Glutamatergic neuron (in vitro differentiated cells): ENCODE measurements around the gene HERC5. TPM values are rescaled to one million over a fixed set of nuclear protein-coding genes. Genes with fewer than 3 reads are reported as not detected.

ENCODE experiments used
- DNase-seq: peaks from one replicate; pipeline ENCODE4 v3.0.0; 2022
- H3K27ac Mint-ChIP-seq: one replicate; pipeline ENCODE4 v1.8.0; 2020; ENCODE audit warnings: mild to moderate bottlenecking, mixed read lengths, inconsistent platforms; ENCODE audit not compliant: unreplicated experiment
- H3K27me3 Mint-ChIP-seq: one replicate; pipeline ENCODE4 v1.8.0; 2020; ENCODE audit warnings: mild to moderate bottlenecking, moderate library complexity, mixed read lengths, inconsistent platforms; ENCODE audit not compliant: unreplicated experiment
- H3K36me3 Mint-ChIP-seq: one replicate; pipeline ENCODE4 v1.8.0; 2020; ENCODE audit warnings: mild to moderate bottlenecking, mixed read lengths, inconsistent platforms; ENCODE audit not compliant: unreplicated experiment
- H3K4me1 Mint-ChIP-seq: one replicate; pipeline ENCODE4 v1.8.0; 2020; ENCODE audit warnings: mild to moderate bottlenecking, low read depth, mixed read lengths, inconsistent platforms; ENCODE audit not compliant: unreplicated experiment
- H3K4me3 Mint-ChIP-seq: one replicate; pipeline ENCODE4 v1.8.0; 2020; ENCODE audit warnings: mild to moderate bottlenecking, mixed read lengths, inconsistent platforms; ENCODE audit not compliant: unreplicated experiment
- H3K9me3 Mint-ChIP-seq: one replicate; pipeline ENCODE4 v1.8.0; 2020; ENCODE audit warnings: mild to moderate bottlenecking, moderate library complexity, mixed read lengths, inconsistent platforms; ENCODE audit not compliant: unreplicated experiment
- total RNA-seq: library from RNA; stranded (reverse); fragmentation: NEBNext Ultra II Directional; extraction: Animal tissue kit (Norgen Biotek cat#: 25700); gene quantifications from one replicate; pipeline ENCODE4 v1.2.1, GENCODE V29; 2021; ENCODE audit not compliant: unreplicated experiment
- TF ChIP-seq, protein P1 (sequence below): fragments of 200-600 bp; sonication (generic); IDR thresholded peaks from one replicate; pipeline ENCODE4 v1.5.0; 2021; ENCODE audit not compliant: partially characterized antibody, unreplicated experiment

The HERC5 gene
- total RNA-seq, 1 donor from 2014 or later = 0.27 TPM

DNA sequence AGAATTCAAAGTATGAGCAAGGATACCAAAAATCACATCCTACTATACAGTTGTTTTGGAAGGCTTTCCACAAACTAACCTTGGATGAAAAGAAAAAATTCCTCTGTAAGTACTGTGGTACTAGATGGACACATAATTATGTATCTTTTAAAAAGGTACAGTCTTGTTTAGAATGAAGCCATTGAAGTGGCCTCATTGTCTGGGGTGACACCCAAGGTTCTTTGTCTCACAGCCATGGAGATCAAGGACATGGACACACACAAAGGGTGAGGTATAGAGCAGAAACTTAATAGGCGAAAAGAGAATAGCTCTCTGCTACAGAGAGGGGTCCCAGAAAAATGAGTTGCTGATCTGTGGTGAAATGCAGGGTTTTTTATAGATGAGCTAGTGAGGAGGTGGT, 16.8 kb upstream of the HERC5 start:
- H3K27ac Mint-ChIP-seq = no peak overlapping the region

DNA sequence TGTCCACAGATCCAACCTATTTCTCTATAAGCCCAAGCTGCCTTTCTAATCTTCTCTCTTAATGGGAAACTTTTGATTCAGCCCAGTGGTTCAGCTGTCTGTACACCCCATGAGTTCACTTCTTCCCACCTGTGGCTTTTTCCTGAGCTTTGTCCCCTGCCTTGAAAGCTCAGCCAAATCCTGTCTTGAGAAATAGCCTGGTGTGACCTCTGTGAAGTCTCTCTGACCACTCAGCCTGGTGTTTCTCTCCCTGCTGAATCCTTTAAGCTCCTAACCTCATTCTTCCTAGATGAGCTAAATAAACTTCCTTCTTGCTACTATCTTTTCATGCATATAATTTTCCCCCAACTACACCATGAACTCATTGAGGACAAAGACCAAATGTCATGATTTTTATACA, 15.2 kb upstream of the HERC5 start:
- Mint-ChIP-seq H3K27ac (no peak overlapping the region), H3K36me3 (no peaks in the 10 kb centered on the region), H3K4me1 (no peaks in the 10 kb centered on the region), H3K9me3 (no peaks in the 10 kb centered on the region), H3K27me3 (peaks cover 2% of the 10 kb centered on the region), H3K4me3 (no peak overlapping the region)
- no peak for DNase-seq
- TF ChIP-seq, protein P1, sequence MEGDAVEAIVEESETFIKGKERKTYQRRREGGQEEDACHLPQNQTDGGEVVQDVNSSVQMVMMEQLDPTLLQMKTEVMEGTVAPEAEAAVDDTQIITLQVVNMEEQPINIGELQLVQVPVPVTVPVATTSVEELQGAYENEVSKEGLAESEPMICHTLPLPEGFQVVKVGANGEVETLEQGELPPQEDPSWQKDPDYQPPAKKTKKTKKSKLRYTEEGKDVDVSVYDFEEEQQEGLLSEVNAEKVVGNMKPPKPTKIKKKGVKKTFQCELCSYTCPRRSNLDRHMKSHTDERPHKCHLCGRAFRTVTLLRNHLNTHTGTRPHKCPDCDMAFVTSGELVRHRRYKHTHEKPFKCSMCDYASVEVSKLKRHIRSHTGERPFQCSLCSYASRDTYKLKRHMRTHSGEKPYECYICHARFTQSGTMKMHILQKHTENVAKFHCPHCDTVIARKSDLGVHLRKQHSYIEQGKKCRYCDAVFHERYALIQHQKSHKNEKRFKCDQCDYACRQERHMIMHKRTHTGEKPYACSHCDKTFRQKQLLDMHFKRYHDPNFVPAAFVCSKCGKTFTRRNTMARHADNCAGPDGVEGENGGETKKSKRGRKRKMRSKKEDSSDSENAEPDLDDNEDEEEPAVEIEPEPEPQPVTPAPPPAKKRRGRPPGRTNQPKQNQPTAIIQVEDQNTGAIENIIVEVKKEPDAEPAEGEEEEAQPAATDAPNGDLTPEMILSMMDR = no peak

More for the DNA sequence above, 16.8 kb upstream of the HERC5 start:
- no peak for DNase-seq
- no peaks in the 10 kb centered on the region for H3K4me1 Mint-ChIP-seq
- TF ChIP-seq, protein P1 = no peak
- no peak overlapping the region for H3K4me3 Mint-ChIP-seq
- H3K36me3 Mint-ChIP-seq = no peaks in the 10 kb centered on the region
- H3K27me3 Mint-ChIP-seq = peaks cover 2% of the 10 kb centered on the region
- no peaks in the 10 kb centered on the region for H3K9me3 Mint-ChIP-seq

DNA sequence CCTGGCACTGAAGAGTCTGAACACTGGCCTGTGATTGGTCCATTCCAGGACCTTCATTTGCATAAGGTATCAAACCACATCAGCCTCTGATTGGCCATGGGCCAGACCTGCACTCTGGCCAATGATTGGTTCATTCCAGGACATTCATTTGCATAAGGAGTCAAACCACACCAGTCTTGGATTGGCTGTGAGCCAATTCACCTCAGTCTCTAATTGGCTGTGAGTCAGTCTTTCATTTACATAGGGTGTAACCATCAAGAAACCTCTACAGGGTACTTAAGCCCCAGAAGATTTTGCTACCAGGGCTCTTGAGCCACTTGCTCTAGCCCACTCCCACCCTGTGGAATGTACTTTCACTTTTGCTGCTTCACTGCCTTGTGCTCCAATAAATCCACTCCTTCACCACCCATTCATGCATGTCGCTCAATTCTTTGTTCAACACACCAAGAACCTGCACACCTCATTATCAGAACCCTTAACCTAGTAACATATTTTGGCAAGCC, 14.2 kb upstream of the HERC5 start:
- no peak for DNase-seq
- H3K4me1 Mint-ChIP-seq = no peaks in the 10 kb centered on the region
- no peak overlapping the region for H3K4me3 Mint-ChIP-seq
- H3K27ac Mint-ChIP-seq = no peak overlapping the region
- no peaks in the 10 kb centered on the region for H3K36me3 Mint-ChIP-seq
- TF ChIP-seq, protein P1 = no peak
- no peaks in the 10 kb centered on the region for H3K9me3 Mint-ChIP-seq
- peaks cover 2% of the 10 kb centered on the region for H3K27me3 Mint-ChIP-seq

DNA sequence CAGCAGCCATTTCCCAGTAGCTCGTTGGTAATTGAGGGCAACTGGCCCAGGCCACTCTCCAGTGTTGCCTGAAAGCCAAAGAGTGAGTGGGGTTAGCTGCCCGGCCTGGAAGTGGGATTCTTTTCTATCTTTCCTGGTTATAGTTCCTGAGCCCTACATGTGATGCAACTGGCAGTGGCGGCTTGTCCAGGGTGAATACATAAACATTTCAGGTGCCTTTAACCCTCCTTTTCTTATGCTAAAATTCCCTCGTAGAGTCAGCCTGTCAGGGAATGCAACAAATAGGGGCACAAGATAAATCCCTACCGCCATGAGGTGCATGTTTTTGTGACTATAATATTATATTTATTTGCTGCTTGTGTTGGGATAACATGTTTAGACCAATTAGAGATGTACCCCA, 13.4 kb upstream of the HERC5 start:
- TF ChIP-seq, protein P1 = no peak
- H3K27ac Mint-ChIP-seq = no peak overlapping the region
- H3K27me3 Mint-ChIP-seq = peaks cover 2% of the 10 kb centered on the region
- no peaks in the 10 kb centered on the region for H3K9me3 Mint-ChIP-seq
- DNase-seq = no peak
- H3K4me1 Mint-ChIP-seq = no peaks in the 10 kb centered on the region
- H3K36me3 Mint-ChIP-seq = no peaks in the 10 kb centered on the region
- no peak overlapping the region for H3K4me3 Mint-ChIP-seq

DNA sequence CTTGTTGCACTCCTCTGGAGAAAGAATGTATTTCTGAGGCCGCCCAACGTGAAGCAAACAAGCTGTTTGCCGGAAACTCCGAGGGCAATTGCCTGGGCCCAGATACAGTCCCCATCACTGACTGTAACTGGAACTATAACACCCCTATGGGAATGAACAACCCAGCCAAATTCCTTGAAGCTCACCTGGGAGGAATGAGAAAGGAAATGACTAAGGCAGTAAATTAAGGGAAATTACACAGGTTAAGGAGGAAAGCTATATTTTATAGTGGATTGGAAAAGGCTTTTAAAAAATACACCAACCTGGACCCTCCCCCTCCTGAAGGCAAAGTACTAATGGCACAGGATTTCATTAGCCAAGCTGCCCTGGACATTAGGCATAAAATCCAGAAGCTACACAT, 11.7 kb upstream of the HERC5 start:
- Mint-ChIP-seq H3K27ac (no peak overlapping the region), H3K9me3 (no peaks in the 10 kb centered on the region), H3K36me3 (no peaks in the 10 kb centered on the region), H3K4me3 (no peak overlapping the region), H3K27me3 (peaks cover 2% of the 10 kb centered on the region), H3K4me1 (no peaks in the 10 kb centered on the region)
- DNase-seq = no peak
- TF ChIP-seq, protein P1 = no peak
